HepG2 (cell line): Measurements from ENCODE around the gene ABCB6. TPM values are rescaled to one million over a fixed set of nuclear protein-coding genes. Genes with fewer than 3 reads are reported as not detected.

Experiments
- DNMT3B ChIP-seq: conservative IDR thresholded peaks from 2 replicates; pipeline ENCODE4 v1.6.1; 2016; ENCODE audit warnings: missing biosample characterization, control low read depth
- IRF9 ChIP-seq: sonication (generic); formaldehyde crosslinking; IDR thresholded peaks from 2 replicates; pipeline ENCODE4 v1.8.0; 2022; ENCODE audit warnings: missing genetic modification reagents, mild to moderate bottlenecking, borderline replicate concordance
- KIAA2018 ChIP-seq: sonication (generic); formaldehyde crosslinking; IDR thresholded peaks from 2 replicates; pipeline ENCODE4 v1.5.0; 2020; ENCODE audit warnings: mild to moderate bottlenecking, missing genetic modification reagents, borderline replicate concordance
- MAX ChIP-seq: IDR thresholded peaks from 2 replicates; pipeline ENCODE4 v1.6.1; 2012; ENCODE audit warnings: inconsistent platforms
- MED1 ChIP-seq: sonication (generic); formaldehyde crosslinking; IDR thresholded peaks from 2 replicates; pipeline ENCODE4 v1.4.0; 2020; ENCODE audit warnings: missing genetic modification reagents
- NFRKB ChIP-seq: fragments of 450-650 bp; IDR thresholded peaks from 2 replicates; pipeline ENCODE4 v1.6.1; 2017
- NR2F1 ChIP-seq, 2 experiments: fragments of 450-650 bp in 1 of 2; formaldehyde crosslinking in 1 of 2; IDR thresholded peaks; 2 replicates each; pipeline versions ENCODE4 v1.5.0 to v1.6.1; 2016 to 2020; ENCODE audit warnings: mild to moderate bottlenecking in 1 of 2, missing compliant biosample characterization in 1 of 2, missing genetic modification reagents in 1 of 2, moderate library complexity in 1 of 2
- RFX5 ChIP-seq: IDR thresholded peaks from 2 replicates; pipeline ENCODE4 v1.6.1; 2011; ENCODE audit warnings: low read depth, low read length, improper control_type of control experiment
- SNAPC2 ChIP-seq: sonication (generic); formaldehyde crosslinking; IDR thresholded peaks from 2 replicates; pipeline ENCODE4 v1.8.1; 2022; ENCODE audit warnings: mild to moderate bottlenecking, missing genetic modification reagents
- TRIM24 ChIP-seq: sonication (generic); formaldehyde crosslinking; IDR thresholded peaks from 2 replicates; pipeline ENCODE4 v1.8.0; 2022; ENCODE audit warnings: mild to moderate bottlenecking, missing genetic modification reagents
- ZMYM3 ChIP-seq: sonication (generic); formaldehyde crosslinking; IDR thresholded peaks from 2 replicates; pipeline ENCODE4 v1.5.1; 2020; ENCODE audit warnings: mild to moderate bottlenecking, missing genetic modification reagents
- ZNF234 ChIP-seq: sonication (generic); formaldehyde crosslinking; conservative IDR thresholded peaks from 2 replicates; pipeline ENCODE4 v1.5.1; 2020; ENCODE audit warnings: mild to moderate bottlenecking, missing genetic modification reagents
- ZNF256 ChIP-seq: sonication (generic); formaldehyde crosslinking; conservative IDR thresholded peaks from 2 replicates; pipeline ENCODE4 v1.4.0; 2020; ENCODE audit warnings: missing genetic modification reagents
- ZNF335 ChIP-seq: sonication (generic); formaldehyde crosslinking; IDR thresholded peaks from 2 replicates; pipeline ENCODE4 v1.4.0; 2020; ENCODE audit warnings: missing genetic modification reagents
- ZNF414 ChIP-seq: sonication (generic); formaldehyde crosslinking; IDR thresholded peaks from 2 replicates; pipeline ENCODE4 v1.5.0; 2020; ENCODE audit warnings: missing genetic modification reagents
- ZNF430 ChIP-seq: sonication (generic); formaldehyde crosslinking; IDR thresholded peaks from 2 replicates; pipeline ENCODE4 v1.9.0; 2021; ENCODE audit warnings: mild to moderate bottlenecking, missing genetic modification reagents
- ZNF614 ChIP-seq: IDR thresholded peaks from 2 replicates; pipeline ENCODE4 v1.6.1; 2018; ENCODE audit warnings: missing biosample characterization, missing genetic modification reagents, inconsistent platforms, borderline replicate concordance
- polyA plus RNA-seq, 8 experiments: library from polyadenylated mRNA; depleted of rRNA in 3 of 8; stranded (reverse) in 7 of 8; unstranded in 1 of 8; fragments of >200 nt; fragmentation: Illumina TruSeq in 4 of 8; extraction: Trizol in 4 of 8; gene quantifications; 2 replicates each; pipeline versions ENCODE4 v1.2.1 to v1.2.3, GENCODE V29; 2011 to 2016; ENCODE audit warnings: low read depth in 4 of 8, missing spikeins in 1 of 8, mixed read lengths in 1 of 8; ENCODE audit not compliant: insufficient read depth in 1 of 8
- total RNA-seq, 5 experiments: library from RNA; depleted of rRNA; stranded (reverse); fragments of >200 nt; fragmentation: Illumina TruSeq; extraction: Trizol; gene quantifications; 2 replicates each; pipeline ENCODE4 v1.2.3, GENCODE V29; 2016; ENCODE audit warnings: low read depth in 1 of 5

The ABCB6 gene
- total and polyA plus RNA-seq, 2 of the 13 experiments (the other 11 are each of a cell fraction or from before 2014, with no cell fraction given), result 91.1 to 137 TPM

- TF ChIP-seq MAX (peak; percentile 88; the same call in 1 of the 2 replicates), ZNF614 (CRISPR knock-in tag) (peak; percentile 70; the same call in 1 of the 2 replicates), NFRKB (no peak), ZMYM3 (CRISPR knock-in tag) (0 out of 2 replicates have a peak, but pooled peaks have one; percentile 50), TRIM24 (no peak), NR2F1 (CRISPR knock-in tag; IDR thresholded peaks at IDR 0.05) (no peak), DNMT3B (CRISPR knock-in tag) (no peak), ZNF234 (CRISPR knock-in tag) (no peak), KIAA2018 (CRISPR knock-in tag) (no peak), RFX5 (peak; percentile 70), ZNF430 (CRISPR knock-in tag) (0 out of 2 replicates have a peak, but pooled peaks have one; percentile 29), SNAPC2 (CRISPR knock-in tag) (peak; percentile 92), ZNF414 (peak; percentile 79), ZNF256 (CRISPR knock-in tag) (no peak), IRF9 (CRISPR knock-in tag) (peak; percentile 98), MED1 (peak; percentile 75; the same call in 1 of the 2 replicates), ZNF335 (CRISPR knock-in tag) (peak; percentile 80)
Measured at GRCh38 chr2:219206328-219207133, 12.2 kb downstream of the ABCB6 start, which contains the start of gene ZFAND2B (continued).
